Fibroblast of lung (primary cell): Measurements from ENCODE around the gene MEGF9.

ENCODE experiments used
- CTCF ChIP-seq, 2 donors: IDR thresholded peaks in 1 of 2; conservative IDR thresholded peaks in 1 of 2; 1 replicate in 1 of 2; 2 replicates in 1 of 2; pipeline ENCODE4 v1.5.1; 2011 to 2012; ENCODE audit warnings: low read length in 2 of 2, control low read depth in 1 of 2, inconsistent platforms in 1 of 2, low read depth in 1 of 2, mild to moderate bottlenecking in 1 of 2
- EZH2 ChIP-seq: IDR thresholded peaks from 2 replicates; pipeline ENCODE4 v1.5.1; 2012; ENCODE audit warnings: low read length, control low read depth, mild to moderate bottlenecking; ENCODE audit errors: missing control alignments

- TF ChIP-seq CTCF (conservative IDR thresholded peaks at IDR 0.05 in 1 of 2, IDR thresholded peaks at IDR 0.05 in 1 of 2; ENCODE audit: low read depth in 1 of 2, low read length in 2 of 2) (no peak), EZH2 (no peak)
Observed at GRCh38 chr9:120712539-120713031, 1.7 kb downstream of the MEGF9 start.
